ENCODE measurements around the gene PTGER2.

PTGER2 gene

GRCh38 chr14:52342849-52343596, 28.9 kb downstream of the PTGER2 start:
- no peak for DNase-seq

GRCh38 chr14:52346778-52347177, 32.7 kb downstream of the PTGER2 start:
- DNase-seq, result no peak

DNA sequence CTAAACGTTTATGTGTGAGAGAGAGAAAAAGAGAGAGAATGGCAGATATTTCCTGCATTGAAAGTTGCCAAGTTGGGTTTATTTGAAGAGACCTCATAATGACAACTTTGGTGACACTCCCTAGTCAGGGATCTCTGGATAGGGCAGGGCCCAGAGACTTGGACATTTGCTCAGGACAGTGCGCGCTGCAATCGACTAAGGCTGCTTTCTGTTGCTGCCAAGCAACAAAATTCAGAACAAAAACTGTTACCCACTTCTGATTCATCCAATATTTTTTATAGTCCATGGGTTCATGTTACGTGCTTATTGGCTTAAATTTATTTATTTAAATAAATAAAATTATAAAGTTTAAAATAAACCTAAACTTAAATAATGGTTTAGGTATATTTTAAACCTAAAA, 34.2 kb downstream of the PTGER2 start:
- DNase-seq, result no peak

- no peak for DNase-seq
Observed at GRCh38 chr14:52348776-52349175, 34.7 kb downstream of the PTGER2 start.

DNA sequence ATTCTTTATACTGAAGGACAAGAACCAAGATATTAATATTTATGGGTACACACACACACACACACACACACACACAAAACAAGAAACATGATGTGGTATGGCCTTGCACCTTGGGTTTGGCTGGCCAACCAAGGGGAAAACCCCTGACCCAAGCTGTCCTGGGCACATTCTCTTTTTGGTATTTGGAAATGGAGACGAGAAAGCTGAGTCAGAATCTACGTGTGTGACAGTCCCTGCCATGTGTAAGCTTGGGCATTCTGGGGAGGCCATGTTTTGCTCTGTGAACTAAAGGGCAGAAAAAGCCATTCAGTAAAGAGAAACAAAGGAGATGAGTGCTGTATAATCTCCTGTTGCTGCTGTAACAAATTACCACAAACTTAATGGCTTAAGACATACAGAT, 35.6 kb downstream of the PTGER2 start:
- no peak for DNase-seq

GRCh38 chr14:52350445-52350844, 36.3 kb downstream of the PTGER2 start:
- DNase-seq, result no peak

DNA sequence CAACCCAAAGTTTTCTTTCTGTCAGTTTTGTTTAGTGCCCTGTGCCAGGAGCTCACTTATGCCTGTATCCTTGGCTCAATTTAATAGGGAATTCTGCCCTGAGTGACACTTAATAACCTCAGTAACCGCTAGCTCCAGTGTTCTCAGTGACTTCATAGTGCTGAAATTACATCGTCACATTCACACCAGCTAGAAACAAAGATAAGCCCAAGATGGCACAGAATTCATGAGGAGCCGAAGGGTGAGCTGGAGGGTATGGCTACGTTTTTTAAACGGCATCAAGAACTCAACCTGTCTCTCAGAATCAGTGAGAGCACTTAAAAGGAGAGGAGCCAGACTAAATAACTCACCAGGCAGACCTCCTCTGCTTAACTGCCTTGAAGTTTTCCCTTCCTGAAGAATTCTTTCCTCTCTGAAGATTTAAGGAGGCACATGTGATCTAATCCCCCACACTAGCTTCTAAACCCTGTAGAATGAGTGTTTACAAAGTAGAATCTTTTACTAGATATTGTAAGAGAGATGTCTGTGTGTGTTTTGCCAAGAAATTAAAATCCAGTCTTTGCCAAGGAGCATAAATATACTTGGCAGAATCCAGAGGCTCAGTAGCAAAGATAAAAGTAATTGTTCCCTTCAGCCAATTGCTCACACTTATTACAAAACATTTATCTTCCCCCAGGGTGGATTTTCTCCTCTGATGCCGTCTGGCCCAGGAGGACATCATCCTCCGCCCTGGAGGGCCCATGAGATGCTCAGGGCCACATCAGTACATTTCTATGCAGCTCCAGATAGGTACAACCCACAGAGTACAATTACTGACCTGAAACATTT, 37.3 kb downstream of the PTGER2 start:
- DNase-seq, result no peak

GRCh38 chr14:52352061-52352491, 38.0 kb downstream of the PTGER2 start:
- DNase-seq, result no peak

DNA sequence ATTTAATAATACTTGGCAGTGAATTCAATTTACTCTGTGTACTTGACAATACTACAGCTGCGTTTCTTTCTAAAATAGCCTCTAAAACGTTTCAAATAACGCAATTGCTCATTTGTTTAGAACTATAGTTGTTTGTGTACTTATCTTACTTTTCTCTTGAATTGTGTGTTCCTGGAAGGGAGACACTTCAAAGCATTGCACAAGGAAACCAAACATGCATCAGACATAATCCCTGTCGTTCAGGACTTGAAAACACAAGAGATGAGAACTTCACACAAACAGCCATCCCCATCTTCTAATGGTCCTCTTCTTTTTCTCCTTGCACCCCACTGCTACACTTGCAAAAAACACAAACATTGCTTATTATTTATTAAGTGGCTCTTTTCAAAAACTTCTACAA, 38.5 kb downstream of the PTGER2 start:
- DNase-seq, result no peak

DNA sequence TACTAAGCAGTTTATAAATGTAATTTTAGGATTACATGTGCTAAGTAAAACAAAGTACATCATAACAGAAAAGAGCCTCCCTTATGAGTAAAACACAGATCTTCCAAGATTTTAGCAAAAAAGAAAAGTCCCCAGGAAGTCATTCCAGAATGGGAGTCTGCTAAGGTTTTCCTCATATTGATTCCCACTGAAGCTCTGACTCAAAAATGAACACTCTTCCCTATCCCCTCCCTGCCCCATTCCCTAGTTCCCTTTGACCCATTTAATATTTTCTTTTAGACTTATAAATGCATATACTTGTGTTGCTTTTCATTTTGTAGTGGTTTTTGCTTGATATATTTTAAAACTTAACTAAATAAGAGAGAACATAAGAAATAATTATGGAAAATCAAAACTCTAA, 40.1 kb downstream of the PTGER2 start:
- DNase-seq, result no peak

GRCh38 chr14:52355016-52355431, 40.9 kb downstream of the PTGER2 start:
- DNase-seq, result no peak

GRCh38 chr14:52355526-52355925, 41.4 kb downstream of the PTGER2 start:
- DNase-seq, result no peak

DNA sequence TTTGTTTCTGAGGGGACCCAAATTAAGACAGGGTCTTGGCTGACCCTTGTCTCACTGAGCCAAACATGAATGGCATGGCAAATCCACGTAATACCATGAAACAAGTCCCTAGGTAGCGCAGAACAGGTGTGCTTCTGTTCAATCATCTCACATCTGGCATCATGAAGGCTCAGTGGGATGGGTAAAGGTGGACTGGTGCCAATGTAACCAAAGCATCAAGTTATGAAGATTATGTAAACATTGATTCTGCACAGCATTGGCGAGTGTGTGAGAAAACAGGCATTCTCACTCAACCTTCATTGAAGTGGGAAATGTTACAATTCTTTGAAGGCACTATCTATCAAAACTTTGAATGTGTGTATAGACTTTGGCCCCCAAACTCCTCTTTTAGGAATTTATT, 41.9 kb downstream of the PTGER2 start:
- DNase-seq, result no peak

DNA sequence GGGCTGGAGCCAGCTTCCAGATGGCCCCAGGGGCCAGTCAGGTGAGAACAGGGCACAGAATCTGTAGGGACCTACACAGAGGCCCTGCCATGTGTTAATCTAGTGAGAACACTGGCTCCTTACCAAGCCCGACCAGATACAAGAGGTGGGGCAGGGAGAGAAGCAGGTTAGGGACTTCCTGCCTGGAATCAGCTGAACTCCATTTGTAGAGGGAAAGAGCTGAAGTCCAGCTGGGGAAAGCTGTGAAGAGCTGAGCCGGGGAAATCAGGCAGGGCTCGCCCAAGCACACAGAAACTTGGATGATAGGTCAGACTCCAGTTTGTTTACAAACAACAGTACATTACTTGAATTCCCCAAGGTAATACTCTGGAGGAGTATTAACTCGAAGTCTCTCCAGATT, 46.7 kb downstream of the PTGER2 start:
- no peak for DNase-seq

- no peak for DNase-seq
Observed at GRCh38 chr14:52363041-52363704, 49.1 kb downstream of the PTGER2 start.

GRCh38 chr14:52363961-52364360, 49.8 kb downstream of the PTGER2 start:
- DNase-seq, result no peak

DNA sequence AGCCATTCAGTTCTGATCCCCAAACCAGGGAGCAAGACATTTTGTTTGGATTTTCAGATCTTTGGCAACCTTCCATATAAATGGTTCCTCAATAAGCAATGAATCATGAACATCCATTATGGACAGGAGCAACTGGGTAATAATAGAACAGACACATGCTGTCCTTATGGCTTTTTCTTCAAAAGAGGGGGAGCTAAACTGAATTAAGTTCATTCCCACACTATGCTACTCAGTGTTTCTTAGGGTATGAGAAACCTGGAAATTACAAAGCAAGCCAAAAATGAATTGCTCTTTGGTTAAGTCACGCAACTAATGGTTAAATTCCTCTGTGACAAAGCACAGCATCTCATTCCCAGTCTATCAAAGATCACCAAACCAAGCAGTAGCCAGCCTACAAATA, 51.0 kb downstream of the PTGER2 start:
- DNase-seq, result no peak

DNA sequence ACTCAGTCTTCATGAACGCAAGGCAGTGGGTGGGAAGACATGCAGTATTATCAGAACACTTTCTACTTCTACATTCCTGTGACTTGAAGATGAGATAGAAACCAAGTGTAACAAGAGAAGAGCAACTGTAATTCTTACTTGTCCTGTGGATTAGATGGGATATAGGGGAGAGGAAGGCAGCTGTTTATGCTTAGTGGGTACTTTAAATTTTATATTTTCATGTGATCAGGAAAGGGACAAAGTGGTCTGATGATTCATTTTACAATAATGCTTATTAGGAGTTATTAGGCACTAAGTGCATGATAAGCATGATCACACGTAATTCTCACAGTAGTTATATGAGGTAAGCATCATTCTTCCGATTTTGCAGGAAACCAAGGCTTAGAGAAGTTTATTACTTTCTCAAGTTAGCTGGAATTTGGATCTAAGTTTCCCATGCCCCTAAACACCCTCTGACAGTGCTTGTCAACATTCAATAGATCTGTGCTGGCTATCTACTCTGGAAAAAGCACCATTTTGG, 52.7 kb downstream of the PTGER2 start:
- no peak for DNase-seq

DNA sequence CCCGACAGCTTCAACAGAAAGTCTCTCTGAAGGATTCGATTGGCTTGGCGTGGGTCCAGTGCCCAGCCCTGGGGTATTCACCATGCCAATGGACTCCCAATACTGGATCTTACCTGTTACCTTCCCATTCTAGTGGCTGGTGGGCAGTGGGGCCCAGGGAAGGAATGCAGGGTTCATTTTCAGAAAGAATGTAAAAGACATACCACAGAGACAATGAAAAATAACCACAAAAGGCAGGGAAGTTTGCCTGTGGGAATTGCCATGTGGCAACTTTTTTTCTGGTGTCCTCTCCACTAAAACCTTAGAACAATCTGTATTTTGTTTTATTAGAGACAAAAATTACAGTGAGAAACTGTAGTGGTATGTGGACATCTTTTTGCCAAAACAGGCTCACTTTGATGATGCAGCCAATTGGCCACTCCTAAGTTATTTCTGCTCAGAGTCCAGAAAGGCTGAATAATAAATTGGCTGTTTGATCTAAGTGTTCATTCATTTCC, 55.2 kb downstream of the PTGER2 start:
- no peak for DNase-seq

GRCh38 chr14:52370406-52370935, 56.4 kb downstream of the PTGER2 start:
- DNase-seq, result no peak

DNA sequence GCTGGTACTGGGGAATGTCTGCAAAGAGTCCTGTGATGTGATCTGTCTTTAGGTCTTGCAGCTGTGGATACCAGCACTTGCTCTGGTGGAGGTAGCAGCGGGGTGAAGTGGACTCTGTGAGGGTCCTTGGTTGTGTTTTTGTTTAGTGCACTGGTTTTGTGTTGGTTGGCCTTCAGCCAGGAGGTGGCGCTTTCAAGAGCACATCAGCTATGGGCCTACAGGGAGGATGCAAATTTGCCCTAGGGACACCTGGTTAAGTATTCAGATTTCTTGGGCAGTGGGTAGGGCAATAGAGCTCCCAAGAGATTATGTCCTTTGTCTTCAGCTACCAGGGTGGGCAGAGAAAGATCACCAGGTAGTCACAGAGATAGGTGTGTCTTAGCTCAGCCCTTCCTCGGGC, 63.8 kb downstream of the PTGER2 start:
- no peak for DNase-seq

All from NCI-H1417 treated with DMSO at 0.1 percent for 48 hours (cell line).